Fibroblast of lung (primary cell): ENCODE data around the gene CENPF. TPM values are rescaled to one million over a fixed set of nuclear protein-coding genes. Genes with fewer than 3 reads are reported as not detected.
"Not testable (repeated sequence)": the region's sequence is repeated elsewhere in the genome, so short reads cannot be mapped to it uniquely, and the experiment has no call there.

Source experiments
- DNase-seq, 2 donors: peaks; one replicate each; pipeline versions ENCODE4 v3.0.0 to v3.0.0-alpha.2; 2010; ENCODE audit warnings: low read depth in 2 of 2
- H2AFZ ChIP-seq: 2 replicates; pipeline ENCODE4 v1.5.1; 2012; ENCODE audit warnings: low read length, control low read depth, inconsistent platforms
- H3K27ac ChIP-seq: 2 replicates; pipeline ENCODE4 v1.5.1; 2011; ENCODE audit warnings: low read length, control low read depth; ENCODE audit not compliant: insufficient read depth
- H3K27me3 ChIP-seq: 2 replicates; pipeline ENCODE4 v1.5.1; 2011; ENCODE audit warnings: mild to moderate bottlenecking, low read length; ENCODE audit not compliant: control insufficient read depth, insufficient read depth
- H3K36me3 ChIP-seq: 2 replicates; pipeline ENCODE4 v1.5.1; 2011; ENCODE audit warnings: low read length; ENCODE audit not compliant: control insufficient read depth, insufficient read depth
- H3K4me1 ChIP-seq: 2 replicates; pipeline ENCODE4 v1.5.1; 2011; ENCODE audit warnings: low read length; ENCODE audit not compliant: control insufficient read depth, insufficient read depth; ENCODE audit errors: extremely low read depth
- H3K4me2 ChIP-seq: 2 replicates; pipeline ENCODE4 v1.5.1; 2011; ENCODE audit warnings: low read length, control low read depth; ENCODE audit not compliant: insufficient read depth; ENCODE audit errors: extremely low read depth
- H3K4me3 ChIP-seq, 4 experiments: fragments of 200-600 bp in 1 of 4; sonication (generic) in 1 of 4; replicated peaks in 1 of 4; 2 replicates each; pipeline ENCODE4 v1.5.1; 2011 to 2016; ENCODE audit warnings: low read length in 4 of 4, low read depth in 3 of 4, mild to moderate bottlenecking in 3 of 4, control low read depth in 2 of 4, inconsistent platforms in 1 of 4, mixed read lengths in 1 of 4; ENCODE audit not compliant: insufficient read depth in 1 of 4; ENCODE audit errors: control extremely low read depth in 1 of 4
- H3K79me2 ChIP-seq: 2 replicates; pipeline ENCODE4 v1.5.1; 2012; ENCODE audit warnings: mild to moderate bottlenecking, low read length, inconsistent platforms; ENCODE audit not compliant: control insufficient read depth, insufficient read depth
- H3K9ac ChIP-seq: 2 replicates; pipeline ENCODE4 v1.5.1; 2011; ENCODE audit warnings: mild to moderate bottlenecking, low read length, control low read depth; ENCODE audit not compliant: insufficient read depth
- H3K9me3 ChIP-seq: 2 replicates; pipeline ENCODE4 v1.5.1; 2012; ENCODE audit warnings: low read depth, low read length; ENCODE audit not compliant: control insufficient read depth, insufficient read depth
- H4K20me1 ChIP-seq: 2 replicates; pipeline ENCODE4 v1.5.1; 2011; ENCODE audit warnings: low read length; ENCODE audit not compliant: control insufficient read depth, insufficient read depth; ENCODE audit errors: extremely low read depth
- EZH2 ChIP-seq: IDR thresholded peaks from 2 replicates; pipeline ENCODE4 v1.5.1; 2012; ENCODE audit warnings: low read length, control low read depth, mild to moderate bottlenecking; ENCODE audit errors: missing control alignments
- polyA plus RNA-seq, 2 donors: library from polyadenylated mRNA; depleted of rRNA in 1 of 2; stranded (reverse) in 1 of 2; unstranded in 1 of 2; fragments of >200 nt; gene quantifications; 2 replicates each; pipeline ENCODE4 v1.2.1, GENCODE V29; 2011 to 2012; ENCODE audit warnings: missing spikeins in 1 of 2
- total RNA-seq: library from RNA; depleted of rRNA; stranded (reverse); fragments of >200 nt; gene quantifications from 2 replicates; pipeline ENCODE4 v1.2.1, GENCODE V29; 2014
- TF ChIP-seq, protein P1 (sequence below), 2 donors: IDR thresholded peaks in 1 of 2; conservative IDR thresholded peaks in 1 of 2; 1 replicate in 1 of 2; 2 replicates in 1 of 2; pipeline ENCODE4 v1.5.1; 2011 to 2012; ENCODE audit warnings: low read length in 2 of 2, control low read depth in 1 of 2, inconsistent platforms in 1 of 2, low read depth in 1 of 2, mild to moderate bottlenecking in 1 of 2

The CENPF gene
- total and polyA plus RNA-seq, 2 donors (not counting 1 experiment from before 2014, with no cell fraction given): 12.0 to 13.2 TPM

- Histone ChIP-seq H3K9me3 (no peaks in the 10 kb centered on the region), H3K4me3 (peak overlapping the region; percentile 83 to 94 (median 84)), H3K4me1 (peaks cover 5% of the 10 kb centered on the region), H3K4me2 (peak overlapping the region; percentile 99), H3K36me3 (no peaks in the 10 kb centered on the region), H2AFZ (peak overlapping the region; percentile 93), H3K79me2 (peaks cover 48% of the 10 kb centered on the region), H3K9ac (peak overlapping the region; percentile 73), H3K27me3 (no peaks in the 10 kb centered on the region), H3K27ac (peak overlapping the region; percentile 89), H4K20me1 (no peaks in the 10 kb centered on the region)
- TF ChIP-seq, protein P1, sequence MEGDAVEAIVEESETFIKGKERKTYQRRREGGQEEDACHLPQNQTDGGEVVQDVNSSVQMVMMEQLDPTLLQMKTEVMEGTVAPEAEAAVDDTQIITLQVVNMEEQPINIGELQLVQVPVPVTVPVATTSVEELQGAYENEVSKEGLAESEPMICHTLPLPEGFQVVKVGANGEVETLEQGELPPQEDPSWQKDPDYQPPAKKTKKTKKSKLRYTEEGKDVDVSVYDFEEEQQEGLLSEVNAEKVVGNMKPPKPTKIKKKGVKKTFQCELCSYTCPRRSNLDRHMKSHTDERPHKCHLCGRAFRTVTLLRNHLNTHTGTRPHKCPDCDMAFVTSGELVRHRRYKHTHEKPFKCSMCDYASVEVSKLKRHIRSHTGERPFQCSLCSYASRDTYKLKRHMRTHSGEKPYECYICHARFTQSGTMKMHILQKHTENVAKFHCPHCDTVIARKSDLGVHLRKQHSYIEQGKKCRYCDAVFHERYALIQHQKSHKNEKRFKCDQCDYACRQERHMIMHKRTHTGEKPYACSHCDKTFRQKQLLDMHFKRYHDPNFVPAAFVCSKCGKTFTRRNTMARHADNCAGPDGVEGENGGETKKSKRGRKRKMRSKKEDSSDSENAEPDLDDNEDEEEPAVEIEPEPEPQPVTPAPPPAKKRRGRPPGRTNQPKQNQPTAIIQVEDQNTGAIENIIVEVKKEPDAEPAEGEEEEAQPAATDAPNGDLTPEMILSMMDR (conservative IDR thresholded peaks at IDR 0.05 in 1 of 2, IDR thresholded peaks at IDR 0.05 in 1 of 2; ENCODE audit: low read depth in 1 of 2, low read length in 2 of 2): no peak
- no peak for TF ChIP-seq EZH2
- DNase-seq: no peak
These were observed 841 bp downstream of the CENPF start for GRCh38 chr1:214603819-214604252.

DNA sequence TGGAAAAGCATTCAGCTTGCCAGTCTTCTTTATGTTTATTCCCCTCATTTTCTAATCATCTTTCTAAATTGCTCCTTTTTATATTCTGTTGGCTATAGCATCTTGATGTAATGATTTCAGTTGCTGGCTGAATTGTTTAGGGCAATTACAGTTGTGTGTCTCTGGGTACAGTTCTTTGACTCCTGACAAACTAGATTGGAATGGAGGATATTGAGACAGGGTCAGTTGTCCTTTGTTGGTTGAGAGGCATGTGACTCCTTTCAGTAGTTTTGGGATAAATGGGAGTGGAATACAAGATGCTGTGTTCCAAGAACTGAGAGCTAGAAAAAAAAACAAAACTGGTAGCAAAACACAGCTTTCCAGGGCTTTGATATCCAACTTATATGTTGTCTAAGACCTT, 1.5 kb downstream of the CENPF start:
- Histone ChIP-seq H4K20me1 (no peaks in the 10 kb centered on the region), H3K79me2 (peaks cover 55% of the 10 kb centered on the region), H3K27me3 (no peaks in the 10 kb centered on the region), H3K36me3 (no peaks in the 10 kb centered on the region), H3K27ac (peak overlapping the region; percentile 89), H3K4me2 (peak overlapping the region; percentile 99), H3K4me1 (peaks cover 5% of the 10 kb centered on the region), H3K9me3 (no peaks in the 10 kb centered on the region), H3K9ac (peak overlapping the region; percentile 73), H2AFZ (peak overlapping the region; percentile 93), H3K4me3 (peak overlapping the region; percentile 83 to 94 (median 84))
- DNase-seq: peak in 1 of 2 donors; percentile 26
- no peak for TF ChIP-seq EZH2
- TF ChIP-seq, protein P1 (conservative IDR thresholded peaks at IDR 0.05 in 1 of 2, IDR thresholded peaks at IDR 0.05 in 1 of 2; ENCODE audit: low read depth in 1 of 2, low read length in 2 of 2): no peak

DNA sequence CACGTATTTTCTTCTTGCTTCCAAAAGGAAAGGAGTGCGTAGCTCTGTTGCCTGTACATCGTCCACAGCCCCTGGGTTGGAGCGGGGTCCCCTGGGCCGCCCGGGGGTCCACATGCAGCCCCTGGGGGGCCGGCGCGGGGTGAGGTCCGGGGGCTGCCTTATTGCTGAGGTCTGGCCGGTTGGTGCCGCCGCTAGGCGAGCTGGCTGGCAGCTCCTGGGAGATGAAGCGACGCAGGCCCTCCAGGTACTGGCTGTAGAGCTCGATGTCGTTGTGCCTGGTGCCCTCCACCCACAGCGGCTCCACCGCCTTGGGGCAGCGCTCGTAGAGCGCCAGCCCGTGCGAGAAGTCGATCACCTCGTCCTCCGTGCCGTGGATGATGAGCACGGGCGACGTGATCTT, 2.5 kb downstream of the CENPF start:
- H3K4me3 ChIP-seq, H3K36me3 ChIP-seq, H3K9ac ChIP-seq, H2AFZ ChIP-seq, DNase-seq, H3K9me3 ChIP-seq, H3K27me3 ChIP-seq, H3K4me2 ChIP-seq, H3K27ac ChIP-seq, H3K4me1 ChIP-seq, H4K20me1 ChIP-seq: not testable (repeated sequence)
- peaks cover 64% of the 10 kb centered on the region for H3K79me2 ChIP-seq

- H3K27ac ChIP-seq, H4K20me1 ChIP-seq, H3K4me2 ChIP-seq, DNase-seq, H3K4me3 ChIP-seq, H3K9ac ChIP-seq, H3K27me3 ChIP-seq, H3K9me3 ChIP-seq, H3K36me3 ChIP-seq, H2AFZ ChIP-seq, H3K4me1 ChIP-seq: not testable (repeated sequence)
- H3K79me2 ChIP-seq: peaks cover 72% of the 10 kb centered on the region
These were observed 3.2 kb downstream of the CENPF start for GRCh38 chr1:214605933-214606925.

DNA sequence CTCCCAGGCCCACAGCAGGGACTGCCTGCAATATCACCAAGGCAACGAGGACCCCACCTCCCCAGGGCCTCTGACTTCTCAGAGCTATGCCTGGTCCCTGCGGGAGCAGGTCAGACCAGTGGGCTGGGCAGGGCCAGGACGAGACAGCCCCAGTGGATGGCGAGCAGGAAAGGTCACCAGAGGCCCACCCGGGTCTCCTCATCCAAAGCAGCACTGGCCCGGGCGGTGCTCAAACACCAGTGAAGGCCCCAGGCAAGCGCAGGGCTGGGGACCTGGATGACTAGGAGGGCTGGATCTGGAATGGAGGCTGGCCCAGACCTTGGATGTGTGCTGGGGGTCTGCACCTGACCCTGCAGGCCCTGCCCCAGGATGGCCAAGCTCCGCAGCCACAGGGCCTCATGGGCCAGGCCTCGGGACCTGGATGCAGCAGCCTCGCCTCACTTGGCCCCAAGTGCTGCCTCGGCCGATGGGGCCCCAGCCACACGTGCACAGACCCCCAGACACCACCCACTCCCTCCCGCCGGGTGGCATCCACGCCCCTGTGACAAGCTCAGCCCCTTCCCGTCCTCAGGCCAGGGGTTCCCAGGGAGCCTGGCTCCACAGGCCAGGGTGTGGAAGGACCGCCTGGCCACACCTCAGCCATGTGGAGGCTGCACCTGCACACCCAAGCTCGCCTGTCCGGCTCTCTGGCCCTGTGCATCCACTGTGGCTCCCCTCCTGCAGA, 4.7 kb downstream of the CENPF start:
- not testable (repeated sequence) for H3K27me3 ChIP-seq, H2AFZ ChIP-seq, H3K36me3 ChIP-seq, H3K4me1 ChIP-seq, H3K4me3 ChIP-seq, H3K4me2 ChIP-seq, H4K20me1 ChIP-seq, H3K9me3 ChIP-seq, H3K9ac ChIP-seq, DNase-seq, H3K27ac ChIP-seq
- H3K79me2 ChIP-seq: peaks cover 85% of the 10 kb centered on the region
